Testis (tissue), 2 donors: ENCODE results near the gene TMEM91.

Experiments
- POLR2A ChIP-seq: fragments of 450-650 bp; IDR thresholded peaks from one replicate; pipeline ENCODE4 v1.6.1; 2017; ENCODE audit warnings: antibody characterized with exemption, mild to moderate bottlenecking, moderate library complexity
- TF ChIP-seq, protein P1 (sequence below), 3 experiments: fragments of 450-650 bp in 2 of 3; fragments of 200-600 bp in 1 of 3; sonication (generic) in 1 of 3; IDR thresholded peaks; one replicate each; pipeline ENCODE4 v1.5.1; 2016 to 2019; ENCODE audit warnings: antibody characterized with exemption in 3 of 3, mild to moderate bottlenecking in 2 of 3, moderate library complexity in 1 of 3

DNA sequence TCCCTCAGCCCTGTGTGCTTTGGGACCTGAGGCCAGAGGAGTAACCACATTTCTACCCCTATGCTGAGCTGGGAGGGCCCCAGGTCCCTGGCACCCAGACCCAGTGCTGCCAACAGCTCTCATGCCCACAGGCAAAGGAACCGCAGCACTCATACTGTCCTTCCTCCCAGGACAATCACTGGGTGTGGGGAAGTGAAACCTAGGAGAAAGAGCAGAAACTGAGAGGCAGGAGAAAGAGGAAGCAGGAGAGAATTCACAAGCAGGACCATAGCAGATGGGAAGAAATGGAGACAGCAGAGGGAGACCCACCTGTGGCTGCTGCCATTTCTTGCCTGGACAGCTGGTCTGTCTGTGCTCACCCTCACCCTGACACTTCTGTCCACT is 47.5 kb upstream of the TMEM91 start:
- TF ChIP-seq, protein P1, sequence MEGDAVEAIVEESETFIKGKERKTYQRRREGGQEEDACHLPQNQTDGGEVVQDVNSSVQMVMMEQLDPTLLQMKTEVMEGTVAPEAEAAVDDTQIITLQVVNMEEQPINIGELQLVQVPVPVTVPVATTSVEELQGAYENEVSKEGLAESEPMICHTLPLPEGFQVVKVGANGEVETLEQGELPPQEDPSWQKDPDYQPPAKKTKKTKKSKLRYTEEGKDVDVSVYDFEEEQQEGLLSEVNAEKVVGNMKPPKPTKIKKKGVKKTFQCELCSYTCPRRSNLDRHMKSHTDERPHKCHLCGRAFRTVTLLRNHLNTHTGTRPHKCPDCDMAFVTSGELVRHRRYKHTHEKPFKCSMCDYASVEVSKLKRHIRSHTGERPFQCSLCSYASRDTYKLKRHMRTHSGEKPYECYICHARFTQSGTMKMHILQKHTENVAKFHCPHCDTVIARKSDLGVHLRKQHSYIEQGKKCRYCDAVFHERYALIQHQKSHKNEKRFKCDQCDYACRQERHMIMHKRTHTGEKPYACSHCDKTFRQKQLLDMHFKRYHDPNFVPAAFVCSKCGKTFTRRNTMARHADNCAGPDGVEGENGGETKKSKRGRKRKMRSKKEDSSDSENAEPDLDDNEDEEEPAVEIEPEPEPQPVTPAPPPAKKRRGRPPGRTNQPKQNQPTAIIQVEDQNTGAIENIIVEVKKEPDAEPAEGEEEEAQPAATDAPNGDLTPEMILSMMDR (IDR thresholded peaks at IDR 0.05) = no peak
- no peak for TF ChIP-seq POLR2A
